Activated CD4-positive, alpha-beta T cell treated with anti-CD3 and anti-CD28 coated beads for 48 hours (primary cell): ENCODE results near the gene HAT1.
"Not testable (repeated sequence)": the region's sequence is repeated elsewhere in the genome, so short reads cannot be mapped to it uniquely, and the experiment has no call there.

ENCODE experiments used
- DNase-seq: peaks from one replicate; pipeline ENCODE4 v3.0.0-alpha.2; 2020

HAT1 gene

DNA sequence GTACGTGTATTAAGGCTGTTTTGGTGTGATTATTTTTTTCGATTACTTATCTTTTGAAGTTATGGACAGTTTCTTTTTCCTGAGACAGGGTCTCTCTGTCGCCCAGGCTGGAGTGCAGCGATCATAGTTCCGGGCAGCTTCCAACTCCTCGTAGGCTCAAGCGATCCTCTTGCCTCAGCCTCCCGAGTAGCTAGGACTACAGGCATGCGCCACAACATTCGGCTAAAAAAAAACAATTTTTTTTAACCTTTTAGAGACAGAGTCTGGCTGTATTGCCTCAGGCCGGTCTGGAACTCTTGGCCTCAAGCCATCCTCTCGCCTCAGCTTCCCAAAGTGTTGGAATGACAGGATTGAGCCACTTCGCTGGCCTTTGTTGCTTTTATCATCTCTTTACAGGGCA, 945 bp downstream of the HAT1 start:
- DNase-seq: no peak

DNA sequence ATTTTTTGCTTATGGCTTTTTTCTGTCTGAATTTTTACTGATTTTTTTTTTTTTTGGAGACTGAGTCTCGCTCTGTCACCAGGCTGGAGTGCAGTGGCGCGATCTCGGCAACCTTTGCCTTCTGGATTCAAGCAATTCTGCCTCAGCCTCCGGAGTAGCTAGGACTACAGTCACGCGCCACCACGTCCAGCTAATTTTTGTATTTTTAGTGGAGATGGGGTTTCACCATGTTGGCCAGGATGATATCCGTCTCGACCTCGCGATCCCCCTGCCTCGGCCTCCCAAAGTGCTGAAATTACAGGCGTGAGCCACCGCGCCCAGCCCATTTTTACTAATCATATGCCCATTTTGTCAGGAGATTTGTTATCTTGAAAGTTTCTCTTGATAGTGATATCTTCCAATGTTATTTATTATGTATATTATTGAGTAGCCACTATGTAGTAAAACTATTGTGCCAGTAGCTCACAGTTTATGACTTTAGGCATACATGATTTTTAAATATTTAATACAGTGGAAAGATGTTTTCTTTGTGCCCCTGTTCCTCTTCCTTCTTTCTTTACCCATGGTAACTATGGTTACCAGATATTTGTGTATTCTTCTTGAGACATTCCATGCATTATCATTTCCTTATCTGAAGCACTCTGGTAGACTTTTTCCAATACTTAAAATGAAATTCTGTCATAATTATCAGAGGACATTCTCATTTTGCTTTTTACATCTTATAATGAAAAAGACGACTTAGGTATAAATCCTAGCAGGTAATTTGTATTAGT, 2.1 kb downstream of the HAT1 start:
- no peak for DNase-seq

- no peak for DNase-seq
Observed at GRCh38 chr2:171930385-171930784, 8.1 kb downstream of the HAT1 start.

DNA sequence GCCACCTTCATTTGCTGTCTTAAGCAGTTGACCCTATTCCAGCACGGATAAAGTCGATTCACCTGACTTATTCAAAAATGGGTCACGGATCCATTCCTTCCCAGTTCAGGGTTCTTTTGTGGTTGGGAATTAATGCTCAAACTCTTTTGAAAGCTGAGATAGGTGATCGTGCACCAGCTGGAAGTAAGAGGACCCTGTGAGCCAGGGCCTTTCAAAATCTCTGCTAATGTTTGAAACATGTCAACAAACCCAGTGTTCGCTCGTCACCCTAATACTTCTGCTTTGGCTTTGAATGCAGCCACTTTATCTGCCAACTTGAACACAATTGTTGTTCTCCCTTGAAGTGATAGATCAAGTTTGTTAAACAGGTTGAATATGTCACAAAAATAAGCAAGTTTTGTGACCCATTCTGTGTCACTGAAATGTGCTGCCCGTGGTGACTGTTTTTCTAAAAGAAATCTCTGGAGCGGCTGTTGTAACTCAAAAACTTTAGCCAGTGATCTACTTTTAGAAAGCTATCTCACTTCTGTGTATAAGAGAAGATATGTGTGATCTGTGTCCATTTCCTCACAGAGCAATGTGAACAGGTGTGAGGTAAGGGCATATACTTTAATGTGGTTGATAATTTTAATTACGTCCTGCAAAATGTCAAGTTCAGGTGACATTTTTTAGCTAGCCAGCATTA, 16.9 kb downstream of the HAT1 start:
- DNase-seq: no peak

DNA sequence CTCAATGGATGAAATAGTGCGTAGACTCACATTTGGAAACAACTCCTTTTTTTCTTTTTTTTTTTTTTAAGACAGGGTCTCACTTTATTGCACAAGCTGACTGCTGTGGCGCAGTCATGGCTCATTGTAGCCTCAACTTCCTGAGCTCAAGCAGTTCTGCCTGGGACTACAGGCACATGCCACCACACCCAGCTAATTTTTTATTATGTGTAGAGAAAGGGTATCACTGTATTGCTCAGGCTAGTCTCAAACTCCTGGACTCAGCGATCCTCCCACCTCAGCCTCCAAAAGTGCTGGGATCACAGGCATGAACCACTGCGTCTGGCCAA, 17.4 kb downstream of the HAT1 start:
- no peak for DNase-seq

- DNase-seq: no peak
Observed at GRCh38 chr2:171941316-171941699, 19.0 kb downstream of the HAT1 start.

GRCh38 chr2:171943869-171944268, 21.6 kb downstream of the HAT1 start:
- no peak for DNase-seq

DNA sequence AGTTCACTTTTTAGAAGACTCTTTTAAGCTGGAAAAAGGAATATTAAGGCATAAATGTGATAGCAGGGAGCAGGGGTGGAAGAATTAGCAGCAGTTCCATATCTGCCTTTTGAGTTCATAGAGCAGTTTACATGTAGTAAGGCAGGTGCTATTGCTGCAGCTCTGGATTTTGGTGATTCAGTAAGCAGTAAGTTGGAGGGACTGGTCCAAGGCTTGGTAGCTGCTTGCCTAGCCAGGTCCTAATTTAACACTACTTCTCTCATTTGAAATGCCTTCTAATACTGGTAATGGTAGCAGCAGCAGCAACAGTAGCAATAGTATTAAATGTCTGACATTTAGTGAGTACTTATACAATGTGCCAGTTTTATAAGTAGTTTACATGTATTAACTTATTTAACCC, 30.0 kb downstream of the HAT1 start:
- no peak for DNase-seq

GRCh38 chr2:171952748-171953147, 30.5 kb downstream of the HAT1 start:
- DNase-seq: no peak

- DNase-seq: no peak
Observed at GRCh38 chr2:171956135-171956825, 34.0 kb downstream of the HAT1 start.

DNA sequence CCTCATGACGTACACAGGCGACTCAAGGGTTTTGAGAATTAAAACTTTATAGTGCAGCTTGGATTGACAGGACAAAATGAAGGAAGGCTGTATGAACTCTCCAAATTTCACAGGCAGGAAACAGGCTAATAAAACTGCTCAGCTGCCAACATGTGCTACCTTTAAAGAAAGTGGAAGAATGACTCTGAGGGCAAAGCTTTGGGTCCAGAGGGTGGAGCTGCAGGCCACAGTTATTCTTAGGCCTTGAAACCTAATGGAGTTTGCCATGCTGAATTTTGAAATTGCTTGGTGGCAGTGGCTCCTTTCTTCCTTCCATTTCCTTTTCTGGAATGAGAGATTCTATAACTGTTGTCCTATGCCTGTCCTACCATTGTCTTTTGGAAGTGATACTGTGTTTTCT, 34.8 kb downstream of the HAT1 start:
- DNase-seq: no peak

DNA sequence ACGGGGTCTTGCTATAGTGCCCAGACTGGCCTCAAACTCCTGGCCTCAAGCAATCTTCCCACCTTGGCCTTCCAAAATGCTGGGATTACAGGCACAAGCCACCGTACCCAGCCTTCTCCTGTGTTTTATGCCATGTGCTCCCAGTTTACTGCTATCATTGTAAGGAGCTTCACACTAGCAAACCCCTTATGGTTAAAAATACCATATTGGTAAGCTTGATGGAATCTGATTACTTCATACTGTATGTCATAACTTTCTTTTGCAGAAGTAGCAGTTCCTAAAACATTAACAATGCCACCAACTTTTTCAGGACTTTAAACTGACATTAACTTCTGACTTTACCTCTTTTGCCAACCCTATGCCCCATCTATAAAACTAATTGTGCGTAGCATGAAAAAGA, 36.2 kb downstream of the HAT1 start:
- no peak for DNase-seq

- DNase-seq: no peak
Observed at GRCh38 chr2:171959998-171960397, 37.7 kb downstream of the HAT1 start.

GRCh38 chr2:171960570-171960969, 38.3 kb downstream of the HAT1 start:
- DNase-seq: no peak

- DNase-seq: peak; percentile 15
Observed at GRCh38 chr2:171963198-171963597, 40.9 kb downstream of the HAT1 start.

DNA sequence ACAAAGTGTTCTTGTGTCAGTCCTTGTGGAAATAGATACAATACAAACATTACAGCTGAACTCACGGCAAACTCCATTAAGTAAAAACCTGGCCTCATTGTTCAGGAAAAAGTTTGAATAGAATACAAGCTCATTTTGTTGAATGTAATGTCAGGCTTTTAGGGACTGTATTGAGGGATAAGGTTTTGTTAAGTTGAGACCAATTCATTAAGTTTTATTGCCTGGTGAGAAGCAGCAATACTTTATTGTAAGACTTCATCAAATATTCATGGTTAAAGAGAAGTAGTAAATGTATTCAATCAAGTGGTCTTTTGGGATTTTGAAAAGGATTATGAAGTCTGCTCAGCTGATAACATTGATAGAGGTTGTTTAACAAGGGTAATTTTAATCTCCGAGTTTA, 42.0 kb downstream of the HAT1 start:
- DNase-seq: no peak

- no peak for DNase-seq
Observed at GRCh38 chr2:171965238-171965637, 43.0 kb downstream of the HAT1 start.

- no peak for DNase-seq
Observed at GRCh38 chr2:171965661-171966060, 43.4 kb downstream of the HAT1 start.

DNA sequence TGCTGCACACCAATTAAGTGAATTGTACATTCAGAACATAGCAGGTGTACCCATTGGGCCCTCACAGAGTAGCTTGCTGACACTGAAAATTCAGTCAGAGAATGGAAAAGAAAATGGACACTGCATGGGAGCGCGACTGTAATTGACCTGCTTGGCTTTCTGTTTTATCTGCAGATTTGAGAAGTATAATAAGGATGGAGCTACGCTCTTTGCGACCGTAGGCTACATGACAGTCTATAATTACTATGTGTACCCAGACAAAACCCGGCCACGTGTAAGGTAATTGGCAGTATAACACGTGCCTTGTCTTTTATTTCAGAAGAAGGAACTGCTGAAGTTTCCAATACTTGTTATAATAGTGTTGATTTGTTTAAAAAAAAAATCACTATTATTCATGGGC, 44.0 kb downstream of the HAT1 start:
- no peak for DNase-seq

GRCh38 chr2:171966688-171967087, 44.4 kb downstream of the HAT1 start:
- DNase-seq: no peak

GRCh38 chr2:171968509-171968908, 46.2 kb downstream of the HAT1 start:
- no peak for DNase-seq

- no peak for DNase-seq
Observed at GRCh38 chr2:171972329-171972982, 50.2 kb downstream of the HAT1 start.

DNA sequence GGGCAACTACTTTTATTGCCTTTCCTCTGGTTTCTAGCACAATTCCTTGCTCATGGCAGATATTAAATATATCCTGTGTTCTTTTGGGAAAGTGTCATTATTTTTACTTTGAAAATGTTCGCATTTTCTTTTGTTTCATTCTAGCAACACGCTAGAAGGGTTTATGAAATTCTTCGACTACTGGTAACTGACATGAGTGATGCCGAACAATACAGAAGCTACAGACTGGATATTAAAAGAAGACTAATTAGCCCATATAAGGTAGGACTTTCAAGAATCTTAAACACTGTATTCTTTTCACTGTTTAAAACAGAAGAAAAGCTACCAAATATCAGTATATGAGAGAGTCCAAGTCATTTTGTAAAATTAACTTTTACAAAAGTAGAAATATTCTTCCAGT, 56.8 kb downstream of the HAT1 start:
- no peak for DNase-seq

DNA sequence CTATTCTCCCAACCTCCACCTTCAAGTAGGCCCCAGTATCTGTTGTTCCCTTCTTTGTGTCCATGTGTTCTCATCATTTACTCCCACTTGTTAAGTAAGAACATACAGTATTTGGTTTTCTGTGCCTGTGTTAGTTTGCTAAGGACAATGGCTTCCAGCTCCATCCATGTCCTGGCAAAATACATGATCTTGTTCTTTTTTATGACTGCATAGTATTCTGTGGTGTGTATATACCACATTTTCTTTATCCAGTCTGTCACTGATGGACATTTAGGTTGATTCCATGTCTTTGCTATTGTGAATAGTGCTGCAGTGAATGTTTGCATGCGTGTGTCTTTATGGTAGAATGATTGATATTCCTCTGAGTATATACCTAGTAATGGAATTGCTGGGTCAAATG, 61.7 kb downstream of the HAT1 start:
- not testable (repeated sequence) for DNase-seq
